ENCODE measurements around the gene TNIP2. TPM values are rescaled to one million over a fixed set of nuclear protein-coding genes. Genes with fewer than 3 reads are reported as not detected.
A peak's percentile ranks its signal among the peaks of the same experiment; 100 is the strongest.

Gene TNIP2
- total RNA-seq, 1 experiment from 2014 or later, result 35.8 TPM

- Histone ChIP-seq H3K36me3 (ENCODE audit: control insufficient read depth, insufficient read depth, low read length) (no peaks in the 10 kb centered on the region), H3K9me3 (no peaks in the 10 kb centered on the region), H3K27me3 (replicated peaks; ENCODE audit: control insufficient read depth, insufficient read depth, low read length) (no peaks in the 10 kb centered on the region), H3K4me3 (ENCODE audit: low read depth, low read length) (no peak overlapping the region), H3K4me1 (0 out of 2 replicates have a peak, but pooled peaks cover 3% of the 10 kb centered on the region)
- Mint-ChIP-seq H3K36me3 (ENCODE audit: insufficient read depth, unreplicated experiment) (no peaks in the 10 kb centered on the region), H3K4me3 (ENCODE audit: unreplicated experiment) (no peak overlapping the region), H3K4me1 (ENCODE audit: low read depth, unreplicated experiment) (no peaks in the 10 kb centered on the region), H3K27ac (ENCODE audit: unreplicated experiment) (no peak overlapping the region), H3K27me3 (ENCODE audit: insufficient read depth, unreplicated experiment) (no peaks in the 10 kb centered on the region), H3K9me3 (ENCODE audit: unreplicated experiment) (no peaks in the 10 kb centered on the region)
- DNase-seq, result no peak
- BruUV-seq (replicated peaks), result no TSS peak
- intact Hi-C loops (cut with micrococcal nuclease; ENCODE audit: unreplicated experiment), result no loop called here
- POLR2A ChIA-PET, result no interaction called here
- TF ChIP-seq, protein P1, sequence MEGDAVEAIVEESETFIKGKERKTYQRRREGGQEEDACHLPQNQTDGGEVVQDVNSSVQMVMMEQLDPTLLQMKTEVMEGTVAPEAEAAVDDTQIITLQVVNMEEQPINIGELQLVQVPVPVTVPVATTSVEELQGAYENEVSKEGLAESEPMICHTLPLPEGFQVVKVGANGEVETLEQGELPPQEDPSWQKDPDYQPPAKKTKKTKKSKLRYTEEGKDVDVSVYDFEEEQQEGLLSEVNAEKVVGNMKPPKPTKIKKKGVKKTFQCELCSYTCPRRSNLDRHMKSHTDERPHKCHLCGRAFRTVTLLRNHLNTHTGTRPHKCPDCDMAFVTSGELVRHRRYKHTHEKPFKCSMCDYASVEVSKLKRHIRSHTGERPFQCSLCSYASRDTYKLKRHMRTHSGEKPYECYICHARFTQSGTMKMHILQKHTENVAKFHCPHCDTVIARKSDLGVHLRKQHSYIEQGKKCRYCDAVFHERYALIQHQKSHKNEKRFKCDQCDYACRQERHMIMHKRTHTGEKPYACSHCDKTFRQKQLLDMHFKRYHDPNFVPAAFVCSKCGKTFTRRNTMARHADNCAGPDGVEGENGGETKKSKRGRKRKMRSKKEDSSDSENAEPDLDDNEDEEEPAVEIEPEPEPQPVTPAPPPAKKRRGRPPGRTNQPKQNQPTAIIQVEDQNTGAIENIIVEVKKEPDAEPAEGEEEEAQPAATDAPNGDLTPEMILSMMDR (IDR thresholded peaks at IDR 0.05; ENCODE audit: insufficient read depth in 1 of 2, low read depth in 1 of 2, low read length in 1 of 2, severe bottlenecking in 1 of 2, unreplicated experiment in 1 of 2), result no peak
- CTCF ChIA-PET, result no interaction called here
Measured at GRCh38 chr4:2800691-2801596, 44.8 kb upstream of the TNIP2 start.

GRCh38 chr4:2799971-2800690, 44.0 kb upstream of the TNIP2 start:
- intact Hi-C loops (cut with micrococcal nuclease; ENCODE audit: unreplicated experiment), result no loop called here
- TF ChIP-seq, protein P1 (IDR thresholded peaks at IDR 0.05; ENCODE audit: insufficient read depth in 1 of 2, low read depth in 1 of 2, low read length in 1 of 2, severe bottlenecking in 1 of 2, unreplicated experiment in 1 of 2), result no peak
- Mint-ChIP-seq H3K4me1 (ENCODE audit: low read depth, unreplicated experiment) (no peaks in the 10 kb centered on the region), H3K9me3 (ENCODE audit: unreplicated experiment) (no peaks in the 10 kb centered on the region), H3K36me3 (ENCODE audit: insufficient read depth, unreplicated experiment) (no peaks in the 10 kb centered on the region), H3K27me3 (ENCODE audit: insufficient read depth, unreplicated experiment) (no peaks in the 10 kb centered on the region), H3K27ac (ENCODE audit: unreplicated experiment) (no peak overlapping the region), H3K4me3 (ENCODE audit: unreplicated experiment) (no peak overlapping the region)
- Histone ChIP-seq H3K36me3 (ENCODE audit: control insufficient read depth, insufficient read depth, low read length) (no peaks in the 10 kb centered on the region), H3K9me3 (no peaks in the 10 kb centered on the region), H3K4me3 (ENCODE audit: low read depth, low read length) (no peak overlapping the region), H3K4me1 (0 out of 2 replicates have a peak, but pooled peaks cover 3% of the 10 kb centered on the region), H3K27me3 (replicated peaks; ENCODE audit: control insufficient read depth, insufficient read depth, low read length) (no peaks in the 10 kb centered on the region)
- no peak for DNase-seq
- BruUV-seq (replicated peaks), result no TSS peak
- POLR2A ChIA-PET, result no interaction called here
- CTCF ChIA-PET, result no interaction called here

- Mint-ChIP-seq H3K36me3 (ENCODE audit: insufficient read depth, unreplicated experiment) (no peaks in the 10 kb centered on the region), H3K4me3 (ENCODE audit: unreplicated experiment) (no peak overlapping the region), H3K27me3 (ENCODE audit: insufficient read depth, unreplicated experiment) (no peaks in the 10 kb centered on the region), H3K27ac (ENCODE audit: unreplicated experiment) (no peak overlapping the region), H3K9me3 (ENCODE audit: unreplicated experiment) (no peaks in the 10 kb centered on the region), H3K4me1 (ENCODE audit: low read depth, unreplicated experiment) (no peaks in the 10 kb centered on the region)
- no peaks in the 10 kb centered on the region for H3K27me3 ChIP-seq (replicated peaks; ENCODE audit: control insufficient read depth, insufficient read depth, low read length)
- BruUV-seq (replicated peaks), result no TSS peak
- TF ChIP-seq, protein P1 (IDR thresholded peaks at IDR 0.05; ENCODE audit: insufficient read depth in 1 of 2, low read depth in 1 of 2, low read length in 1 of 2, severe bottlenecking in 1 of 2, unreplicated experiment in 1 of 2), result no peak
- peak in 1 of 2 experiments; percentile 15 for DNase-seq
- no peaks in the 10 kb centered on the region for H3K9me3 ChIP-seq
- H3K36me3 ChIP-seq (ENCODE audit: control insufficient read depth, insufficient read depth, low read length), result no peaks in the 10 kb centered on the region
- ChIA-PET POLR2A (no interaction called here), CTCF (no interaction called here)
- intact Hi-C loops (cut with micrococcal nuclease; ENCODE audit: unreplicated experiment), result no loop called here
- peaks cover 5% of the 10 kb centered on the region; the same call in 1 of the 2 replicates for H3K4me1 ChIP-seq
- H3K4me3 ChIP-seq (ENCODE audit: low read depth, low read length), result no peak overlapping the region
Measured at GRCh38 chr4:2799224-2799911, 43.2 kb upstream of the TNIP2 start.
